Spleen (tissue), 7 donors: ENCODE results near the gene RBM23.

Source experiments
- CTCF ChIP-seq, 11 experiments: fragments of 200-600 bp in 7 of 11; fragments of 450-650 bp in 4 of 11; sonication (generic) in 4 of 11; IDR thresholded peaks in 8 of 11; conservative IDR thresholded peaks in 3 of 11; 1 replicate in 7 of 11; 2 replicates in 4 of 11; pipeline versions ENCODE4 v1.4.0 to v1.8.0; 2016 to 2021; ENCODE audit warnings: antibody characterized with exemption in 11 of 11, inconsistent platforms in 4 of 11, mild to moderate bottlenecking in 1 of 11
- POLR2A ChIP-seq, 3 donors: fragments of 450-650 bp; IDR thresholded peaks; one replicate each; pipeline ENCODE4 v1.5.1; 2017; ENCODE audit warnings: antibody characterized with exemption in 3 of 3, mild to moderate bottlenecking in 1 of 3
- donor health status: DM: no; HTN: no; CAD: no; lungs with moderate emphysema.
- donor health status: DM: no; HTN: no; CAD: no.
- donor health status: DM: no; HTN: no; CAD: no.

GRCh38 chr14:22935156-22935555 lies 16.2 kb upstream of the RBM23 start:
- TF ChIP-seq POLR2A (IDR thresholded peaks at IDR 0.05) = no peak
- TF ChIP-seq CTCF (IDR thresholded peaks at IDR 0.05 in 8 of 11, conservative IDR thresholded peaks at IDR 0.05 in 3 of 11) = no peak
